Measurements from ENCODE around the gene DEK. TPM values are rescaled to one million over a fixed set of nuclear protein-coding genes. Genes with fewer than 3 reads are reported as not detected.
A peak's percentile ranks its signal among the peaks of the same experiment; 100 is the strongest.

The DEK gene
- total RNA-seq, 1 donor from 2014 or later: 39.9 TPM

- H3K4me3 ChIP-seq (ENCODE audit: insufficient read depth, low read depth, low read length): no peak overlapping the region
- FAIRE-seq (no peak), DNase-seq (ENCODE audit: low read depth) (no peak)
- H4K20me1 ChIP-seq (ENCODE audit: insufficient read depth, low read length): no peaks in the 10 kb centered on the region
- Mint-ChIP-seq H3K4me1 (ENCODE audit: low read depth, unreplicated experiment) (peaks cover 25% of the 10 kb centered on the region), H3K27ac (ENCODE audit: unreplicated experiment) (no peak overlapping the region), H3K36me3 (ENCODE audit: low read depth, unreplicated experiment) (peaks cover 33% of the 10 kb centered on the region), H3K27me3 (ENCODE audit: low read depth, unreplicated experiment) (no peaks in the 10 kb centered on the region), H3K4me3 (ENCODE audit: unreplicated experiment) (no peak overlapping the region), H3K9me3 (ENCODE audit: unreplicated experiment) (peaks cover 3% of the 10 kb centered on the region)
- H3K27ac ChIP-seq (ENCODE audit: low read depth, low read length): no peak overlapping the region
- H3K4me2 ChIP-seq (ENCODE audit: low read length): no peak overlapping the region
- no peak overlapping the region for H3K9ac ChIP-seq (ENCODE audit: low read length)
- H3K9me3 ChIP-seq (ENCODE audit: insufficient read depth, low read depth, low read length): no peaks in the 10 kb centered on the region
- TF ChIP-seq EZH2 (IDR thresholded peaks at IDR 0.05; ENCODE audit: insufficient read depth, low read length): no peak
- H3K36me3 ChIP-seq (ENCODE audit: insufficient read depth, low read length): peaks cover 3% of the 10 kb centered on the region
- H2AFZ ChIP-seq (ENCODE audit: low read depth, low read length): no peak overlapping the region
- H3K79me2 ChIP-seq (ENCODE audit: insufficient read depth, low read length): no peaks in the 10 kb centered on the region
- H3K27me3 ChIP-seq (ENCODE audit: insufficient read depth, low read length): no peaks in the 10 kb centered on the region
- H3K4me1 ChIP-seq (ENCODE audit: insufficient read depth, low read length): peaks cover 14% of the 10 kb centered on the region
Observed at GRCh38 chr6:18218233-18218632, 46.1 kb downstream of the DEK start.

- H3K79me2 ChIP-seq (ENCODE audit: insufficient read depth, low read length): no peaks in the 10 kb centered on the region
- H3K9me3 ChIP-seq (ENCODE audit: insufficient read depth, low read depth, low read length): no peaks in the 10 kb centered on the region
- peak overlapping the region; percentile 40 for H3K4me2 ChIP-seq (ENCODE audit: low read length)
- Mint-ChIP-seq H3K27me3 (ENCODE audit: low read depth, unreplicated experiment) (no peaks in the 10 kb centered on the region), H3K4me3 (ENCODE audit: unreplicated experiment) (no peak overlapping the region), H3K36me3 (ENCODE audit: low read depth, unreplicated experiment) (peaks cover 39% of the 10 kb centered on the region), H3K9me3 (ENCODE audit: unreplicated experiment) (peaks cover 3% of the 10 kb centered on the region), H3K27ac (ENCODE audit: unreplicated experiment) (peak overlapping the region; percentile 89), H3K4me1 (ENCODE audit: low read depth, unreplicated experiment) (peaks cover 17% of the 10 kb centered on the region)
- H4K20me1 ChIP-seq (ENCODE audit: insufficient read depth, low read length): no peaks in the 10 kb centered on the region
- H2AFZ ChIP-seq (ENCODE audit: low read depth, low read length): no peak overlapping the region
- H3K27ac ChIP-seq (ENCODE audit: low read depth, low read length): peak overlapping the region; percentile 80
- H3K9ac ChIP-seq (ENCODE audit: low read length): peak overlapping the region; percentile 47
- H3K4me3 ChIP-seq (ENCODE audit: insufficient read depth, low read depth, low read length): no peak overlapping the region
- peaks cover 11% of the 10 kb centered on the region for H3K4me1 ChIP-seq (ENCODE audit: insufficient read depth, low read length)
- FAIRE-seq (peak; percentile 34), DNase-seq (ENCODE audit: low read depth) (peak; percentile 95)
- TF ChIP-seq EZH2 (IDR thresholded peaks at IDR 0.05; ENCODE audit: insufficient read depth, low read length) (no peak), CTCF (IDR thresholded peaks at IDR 0.05; ENCODE audit: insufficient read depth, low read depth, low read length) (no peak)
- no peaks in the 10 kb centered on the region for H3K36me3 ChIP-seq (ENCODE audit: insufficient read depth, low read length)
- H3K27me3 ChIP-seq (ENCODE audit: insufficient read depth, low read length): no peaks in the 10 kb centered on the region
Observed at GRCh38 chr6:18216411-18216810, 47.9 kb downstream of the DEK start.

GRCh38 chr6:18215436-18215835, 48.9 kb downstream of the DEK start:
- H3K9me3 ChIP-seq (ENCODE audit: insufficient read depth, low read depth, low read length): no peaks in the 10 kb centered on the region
- Mint-ChIP-seq H3K4me3 (ENCODE audit: unreplicated experiment) (no peak overlapping the region), H3K27me3 (ENCODE audit: low read depth, unreplicated experiment) (no peaks in the 10 kb centered on the region), H3K4me1 (ENCODE audit: low read depth, unreplicated experiment) (peaks cover 18% of the 10 kb centered on the region), H3K36me3 (ENCODE audit: low read depth, unreplicated experiment) (peaks cover 41% of the 10 kb centered on the region), H3K9me3 (ENCODE audit: unreplicated experiment) (peaks cover 3% of the 10 kb centered on the region), H3K27ac (ENCODE audit: unreplicated experiment) (peak overlapping the region; percentile 89)
- peaks cover 11% of the 10 kb centered on the region for H3K4me1 ChIP-seq (ENCODE audit: insufficient read depth, low read length)
- no peak overlapping the region for H3K4me2 ChIP-seq (ENCODE audit: low read length)
- no peak overlapping the region for H2AFZ ChIP-seq (ENCODE audit: low read depth, low read length)
- H3K79me2 ChIP-seq (ENCODE audit: insufficient read depth, low read length): no peaks in the 10 kb centered on the region
- FAIRE-seq: no peak
- no peaks in the 10 kb centered on the region for H3K36me3 ChIP-seq (ENCODE audit: insufficient read depth, low read length)
- no peak overlapping the region for H3K9ac ChIP-seq (ENCODE audit: low read length)
- H3K27ac ChIP-seq (ENCODE audit: low read depth, low read length): peak overlapping the region; percentile 80
- H3K4me3 ChIP-seq (ENCODE audit: insufficient read depth, low read depth, low read length): no peak overlapping the region
- no peaks in the 10 kb centered on the region for H4K20me1 ChIP-seq (ENCODE audit: insufficient read depth, low read length)
- no peaks in the 10 kb centered on the region for H3K27me3 ChIP-seq (ENCODE audit: insufficient read depth, low read length)
- DNase-seq (ENCODE audit: low read depth): no peak
- TF ChIP-seq EZH2 (IDR thresholded peaks at IDR 0.05; ENCODE audit: insufficient read depth, low read length) (no peak), CTCF (IDR thresholded peaks at IDR 0.05; ENCODE audit: insufficient read depth, low read depth, low read length) (no peak)

Measured in astrocyte (in vitro differentiated cells and primary cell).